SK-N-SH treated with all-trans-retinoic acid at 6 μM for 48 hours (cell line): ENCODE data around the gene NTN1.

Experiments
- ATAC-seq: fragments of 200-7000 bp; cut with Tn5 transposase; 3 replicates; pipeline ENCODE4 v1.9.1; 2020; ENCODE audit warnings: mild to moderate bottlenecking, moderate library complexity
- ARNTL ChIP-seq: fragments of 450-650 bp; formaldehyde crosslinking; IDR thresholded peaks from 2 replicates; pipeline ENCODE4 v1.5.0; 2020; ENCODE audit warnings: low read depth, mild to moderate bottlenecking, moderate library complexity, borderline replicate concordance
- BACH2 ChIP-seq: fragments of 250-450 bp; sonication (Bioruptor Pico); IDR thresholded peaks from 2 replicates; pipeline ENCODE4 v1.9.0; 2021; ENCODE audit warnings: mild to moderate bottlenecking, borderline replicate concordance
- ESRRG ChIP-seq: fragments of 250-450 bp; sonication (Bioruptor Pico); IDR thresholded peaks from 2 replicates; pipeline ENCODE4 v1.6.1; 2021; ENCODE audit warnings: mild to moderate bottlenecking
- GLIS3 ChIP-seq: fragments of 250-450 bp; sonication (Bioruptor Pico); IDR thresholded peaks from 2 replicates; pipeline ENCODE4 v1.5.0; 2020; ENCODE audit warnings: mild to moderate bottlenecking, moderate library complexity
- OSR1 ChIP-seq: fragments of 250-450 bp; sonication (Bioruptor Pico); IDR thresholded peaks from 2 replicates; pipeline ENCODE4 v1.8.0; 2022; ENCODE audit warnings: moderate library complexity, mild to moderate bottlenecking, inconsistent platforms
- RARB ChIP-seq: fragments of 250-450 bp; sonication (Bioruptor Pico); IDR thresholded peaks from 2 replicates; pipeline ENCODE4 v1.8.0; 2021; ENCODE audit warnings: mild to moderate bottlenecking, moderate library complexity
- SNAI2 ChIP-seq: fragments of 250-450 bp; sonication (Bioruptor Pico); IDR thresholded peaks from 2 replicates; pipeline ENCODE4 v1.5.0; 2020; ENCODE audit warnings: mild to moderate bottlenecking, moderate library complexity
- TOX ChIP-seq: fragments of 250-450 bp; sonication (Bioruptor Pico); IDR thresholded peaks from 2 replicates; pipeline ENCODE4 v1.8.0; 2021; ENCODE audit warnings: mild to moderate bottlenecking, moderate library complexity, borderline replicate concordance
- ZC3H10 ChIP-seq: fragments of 250-450 bp; sonication (Bioruptor Pico); IDR thresholded peaks from 2 replicates; pipeline ENCODE4 v1.5.1; 2021; ENCODE audit warnings: mild to moderate bottlenecking, moderate library complexity
- ZFP3 ChIP-seq: fragments of 250-450 bp; sonication (Bioruptor Pico); IDR thresholded peaks from 2 replicates; pipeline ENCODE4 v1.5.0; 2020; ENCODE audit warnings: mild to moderate bottlenecking, moderate library complexity
- ZFP30 ChIP-seq: fragments of 450-650 bp; formaldehyde crosslinking; IDR thresholded peaks from 2 replicates; pipeline ENCODE4 v1.5.0; 2022; ENCODE audit warnings: mild to moderate bottlenecking, moderate library complexity
- ZNF565 ChIP-seq: fragments of 450-650 bp; formaldehyde crosslinking; conservative IDR thresholded peaks from 2 replicates; pipeline ENCODE4 v1.5.0; 2020; ENCODE audit warnings: low read depth, mild to moderate bottlenecking, moderate library complexity
- ZNF70 ChIP-seq: fragments of 450-650 bp; formaldehyde crosslinking; IDR thresholded peaks from 2 replicates; pipeline ENCODE4 v1.5.0; 2020; ENCODE audit warnings: mild to moderate bottlenecking, moderate library complexity
- ZNF8 ChIP-seq: fragments of 450-650 bp; formaldehyde crosslinking; IDR thresholded peaks from 2 replicates; pipeline ENCODE4 v1.5.0; 2020; ENCODE audit warnings: mild to moderate bottlenecking, moderate library complexity
- TF ChIP-seq, protein P1 (sequence below): fragments of 250-450 bp; sonication (Bioruptor Pico); IDR thresholded peaks from 2 replicates; pipeline ENCODE4 v1.5.0; 2020; ENCODE audit warnings: mild to moderate bottlenecking, moderate library complexity
- TF ChIP-seq, protein P2 (sequence below): fragments of 250-450 bp; sonication (Bioruptor Pico); IDR thresholded peaks from 2 replicates; pipeline ENCODE4 v1.5.1; 2020; ENCODE audit warnings: low read depth, mild to moderate bottlenecking, moderate library complexity
- TF ChIP-seq, protein P3 (sequence below): fragments of 250-450 bp; sonication (Bioruptor Pico); IDR thresholded peaks from 2 replicates; pipeline ENCODE4 v1.8.0; 2020; ENCODE audit warnings: mild to moderate bottlenecking, moderate library complexity, borderline replicate concordance
- TF ChIP-seq, protein P4 (sequence below): fragments of 250-450 bp; sonication (Bioruptor Pico); IDR thresholded peaks from 2 replicates; pipeline ENCODE4 v1.5.1; 2021; ENCODE audit warnings: mild to moderate bottlenecking, moderate library complexity
- TF ChIP-seq, protein P5 (sequence below): fragments of 250-450 bp; sonication (Bioruptor Pico); IDR thresholded peaks from 2 replicates; pipeline ENCODE4 v1.8.0; 2021; ENCODE audit warnings: low read depth, mild to moderate bottlenecking, moderate library complexity, borderline replicate concordance

The NTN1 gene

DNA sequence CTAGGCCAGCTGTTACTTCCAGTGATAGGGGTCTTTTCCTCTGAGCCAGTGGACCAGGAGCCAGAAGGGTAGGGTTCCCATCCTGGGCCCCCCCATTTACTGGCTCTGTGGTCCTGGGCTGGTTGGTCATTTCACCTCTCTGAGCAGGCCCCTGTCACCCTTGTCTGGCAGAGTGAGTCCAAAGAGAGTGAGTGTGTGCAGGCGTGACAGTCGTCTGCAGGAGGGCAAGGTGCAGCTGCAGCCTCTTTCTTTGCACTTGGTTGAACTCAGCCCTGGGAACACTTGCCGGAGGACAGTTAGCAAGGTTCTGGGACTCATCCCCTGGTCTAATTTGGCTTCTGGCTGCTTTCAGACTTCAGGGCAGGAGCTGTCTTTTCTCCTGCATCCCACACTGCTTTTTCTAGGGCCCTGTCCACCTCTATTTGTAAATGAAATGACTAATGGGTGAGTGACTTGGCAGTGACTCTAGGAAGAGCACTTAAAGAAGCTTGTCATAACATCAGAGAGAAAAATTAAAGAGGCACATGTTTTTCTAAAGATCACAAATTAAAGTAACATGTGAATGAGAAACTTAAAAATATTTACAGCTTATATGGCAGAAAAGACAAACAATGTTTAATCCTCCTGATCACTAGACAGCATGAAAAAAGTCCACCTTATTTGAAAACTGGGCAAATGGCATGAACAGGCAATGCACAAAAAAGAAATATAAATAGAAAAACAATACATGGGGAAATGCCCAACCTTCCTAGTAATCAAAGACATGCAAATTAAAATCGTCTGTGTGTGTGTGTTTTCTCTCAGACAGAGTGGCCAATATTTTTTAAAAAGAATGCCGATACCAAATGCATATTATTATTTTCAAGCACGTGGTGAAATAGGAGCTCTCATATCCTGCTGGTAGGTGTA, 137.5 kb downstream of the NTN1 start:
- no peak for ATAC-seq
- TF ChIP-seq ZNF565 (CRISPR knock-in tag) (no peak), GLIS3 (no peak), OSR1 (CRISPR knock-in tag) (no peak), ZNF70 (CRISPR knock-in tag) (no peak), ZFP30 (no peak), RARB (CRISPR knock-in tag) (no peak), ZNF8 (CRISPR knock-in tag) (no peak), TOX (CRISPR knock-in tag) (no peak), ZFP3 (CRISPR knock-in tag) (no peak), ESRRG (CRISPR knock-in tag) (no peak), BACH2 (CRISPR knock-in tag) (no peak), ARNTL (CRISPR knock-in tag) (no peak), ZC3H10 (no peak), SNAI2 (no peak)
- TF ChIP-seq, protein P1, sequence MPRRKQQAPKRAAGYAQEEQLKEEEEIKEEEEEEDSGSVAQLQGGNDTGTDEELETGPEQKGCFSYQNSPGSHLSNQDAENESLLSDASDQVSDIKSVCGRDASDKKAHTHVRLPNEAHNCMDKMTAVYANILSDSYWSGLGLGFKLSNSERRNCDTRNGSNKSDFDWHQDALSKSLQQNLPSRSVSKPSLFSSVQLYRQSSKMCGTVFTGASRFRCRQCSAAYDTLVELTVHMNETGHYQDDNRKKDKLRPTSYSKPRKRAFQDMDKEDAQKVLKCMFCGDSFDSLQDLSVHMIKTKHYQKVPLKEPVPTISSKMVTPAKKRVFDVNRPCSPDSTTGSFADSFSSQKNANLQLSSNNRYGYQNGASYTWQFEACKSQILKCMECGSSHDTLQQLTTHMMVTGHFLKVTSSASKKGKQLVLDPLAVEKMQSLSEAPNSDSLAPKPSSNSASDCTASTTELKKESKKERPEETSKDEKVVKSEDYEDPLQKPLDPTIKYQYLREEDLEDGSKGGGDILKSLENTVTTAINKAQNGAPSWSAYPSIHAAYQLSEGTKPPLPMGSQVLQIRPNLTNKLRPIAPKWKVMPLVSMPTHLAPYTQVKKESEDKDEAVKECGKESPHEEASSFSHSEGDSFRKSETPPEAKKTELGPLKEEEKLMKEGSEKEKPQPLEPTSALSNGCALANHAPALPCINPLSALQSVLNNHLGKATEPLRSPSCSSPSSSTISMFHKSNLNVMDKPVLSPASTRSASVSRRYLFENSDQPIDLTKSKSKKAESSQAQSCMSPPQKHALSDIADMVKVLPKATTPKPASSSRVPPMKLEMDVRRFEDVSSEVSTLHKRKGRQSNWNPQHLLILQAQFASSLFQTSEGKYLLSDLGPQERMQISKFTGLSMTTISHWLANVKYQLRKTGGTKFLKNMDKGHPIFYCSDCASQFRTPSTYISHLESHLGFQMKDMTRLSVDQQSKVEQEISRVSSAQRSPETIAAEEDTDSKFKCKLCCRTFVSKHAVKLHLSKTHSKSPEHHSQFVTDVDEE (CRISPR knock-in tag) = no peak
- TF ChIP-seq, protein P2, sequence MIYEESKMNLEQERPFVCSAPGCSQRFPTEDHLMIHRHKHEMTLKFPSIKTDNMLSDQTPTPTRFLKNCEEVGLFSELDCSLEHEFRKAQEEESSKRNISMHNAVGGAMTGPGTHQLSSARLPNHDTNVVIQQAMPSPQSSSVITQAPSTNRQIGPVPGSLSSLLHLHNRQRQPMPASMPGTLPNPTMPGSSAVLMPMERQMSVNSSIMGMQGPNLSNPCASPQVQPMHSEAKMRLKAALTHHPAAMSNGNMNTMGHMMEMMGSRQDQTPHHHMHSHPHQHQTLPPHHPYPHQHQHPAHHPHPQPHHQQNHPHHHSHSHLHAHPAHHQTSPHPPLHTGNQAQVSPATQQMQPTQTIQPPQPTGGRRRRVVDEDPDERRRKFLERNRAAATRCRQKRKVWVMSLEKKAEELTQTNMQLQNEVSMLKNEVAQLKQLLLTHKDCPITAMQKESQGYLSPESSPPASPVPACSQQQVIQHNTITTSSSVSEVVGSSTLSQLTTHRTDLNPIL (CRISPR knock-in tag) = no peak
- TF ChIP-seq, protein P3, sequence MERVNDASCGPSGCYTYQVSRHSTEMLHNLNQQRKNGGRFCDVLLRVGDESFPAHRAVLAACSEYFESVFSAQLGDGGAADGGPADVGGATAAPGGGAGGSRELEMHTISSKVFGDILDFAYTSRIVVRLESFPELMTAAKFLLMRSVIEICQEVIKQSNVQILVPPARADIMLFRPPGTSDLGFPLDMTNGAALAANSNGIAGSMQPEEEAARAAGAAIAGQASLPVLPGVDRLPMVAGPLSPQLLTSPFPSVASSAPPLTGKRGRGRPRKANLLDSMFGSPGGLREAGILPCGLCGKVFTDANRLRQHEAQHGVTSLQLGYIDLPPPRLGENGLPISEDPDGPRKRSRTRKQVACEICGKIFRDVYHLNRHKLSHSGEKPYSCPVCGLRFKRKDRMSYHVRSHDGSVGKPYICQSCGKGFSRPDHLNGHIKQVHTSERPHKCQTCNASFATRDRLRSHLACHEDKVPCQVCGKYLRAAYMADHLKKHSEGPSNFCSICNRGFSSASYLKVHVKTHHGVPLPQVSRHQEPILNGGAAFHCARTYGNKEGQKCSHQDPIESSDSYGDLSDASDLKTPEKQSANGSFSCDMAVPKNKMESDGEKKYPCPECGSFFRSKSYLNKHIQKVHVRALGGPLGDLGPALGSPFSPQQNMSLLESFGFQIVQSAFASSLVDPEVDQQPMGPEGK (CRISPR knock-in tag) = no peak
- TF ChIP-seq, protein P4, sequence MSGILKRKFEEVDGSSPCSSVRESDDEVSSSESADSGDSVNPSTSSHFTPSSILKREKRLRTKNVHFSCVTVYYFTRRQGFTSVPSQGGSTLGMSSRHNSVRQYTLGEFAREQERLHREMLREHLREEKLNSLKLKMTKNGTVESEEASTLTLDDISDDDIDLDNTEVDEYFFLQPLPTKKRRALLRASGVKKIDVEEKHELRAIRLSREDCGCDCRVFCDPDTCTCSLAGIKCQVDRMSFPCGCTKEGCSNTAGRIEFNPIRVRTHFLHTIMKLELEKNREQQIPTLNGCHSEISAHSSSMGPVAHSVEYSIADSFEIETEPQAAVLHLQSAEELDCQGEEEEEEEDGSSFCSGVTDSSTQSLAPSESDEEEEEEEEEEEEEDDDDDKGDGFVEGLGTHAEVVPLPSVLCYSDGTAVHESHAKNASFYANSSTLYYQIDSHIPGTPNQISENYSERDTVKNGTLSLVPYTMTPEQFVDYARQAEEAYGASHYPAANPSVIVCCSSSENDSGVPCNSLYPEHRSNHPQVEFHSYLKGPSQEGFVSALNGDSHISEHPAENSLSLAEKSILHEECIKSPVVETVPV (CRISPR knock-in tag) = no peak
- TF ChIP-seq, protein P5, sequence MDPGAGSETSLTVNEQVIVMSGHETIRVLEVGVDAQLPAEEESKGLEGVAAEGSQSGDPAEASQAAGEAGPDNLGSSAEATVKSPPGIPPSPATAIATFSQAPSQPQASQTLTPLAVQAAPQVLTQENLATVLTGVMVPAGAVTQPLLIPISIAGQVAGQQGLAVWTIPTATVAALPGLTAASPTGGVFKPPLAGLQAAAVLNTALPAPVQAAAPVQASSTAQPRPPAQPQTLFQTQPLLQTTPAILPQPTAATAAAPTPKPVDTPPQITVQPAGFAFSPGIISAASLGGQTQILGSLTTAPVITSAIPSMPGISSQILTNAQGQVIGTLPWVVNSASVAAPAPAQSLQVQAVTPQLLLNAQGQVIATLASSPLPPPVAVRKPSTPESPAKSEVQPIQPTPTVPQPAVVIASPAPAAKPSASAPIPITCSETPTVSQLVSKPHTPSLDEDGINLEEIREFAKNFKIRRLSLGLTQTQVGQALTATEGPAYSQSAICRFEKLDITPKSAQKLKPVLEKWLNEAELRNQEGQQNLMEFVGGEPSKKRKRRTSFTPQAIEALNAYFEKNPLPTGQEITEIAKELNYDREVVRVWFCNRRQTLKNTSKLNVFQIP (CRISPR knock-in tag) = no peak

DNA sequence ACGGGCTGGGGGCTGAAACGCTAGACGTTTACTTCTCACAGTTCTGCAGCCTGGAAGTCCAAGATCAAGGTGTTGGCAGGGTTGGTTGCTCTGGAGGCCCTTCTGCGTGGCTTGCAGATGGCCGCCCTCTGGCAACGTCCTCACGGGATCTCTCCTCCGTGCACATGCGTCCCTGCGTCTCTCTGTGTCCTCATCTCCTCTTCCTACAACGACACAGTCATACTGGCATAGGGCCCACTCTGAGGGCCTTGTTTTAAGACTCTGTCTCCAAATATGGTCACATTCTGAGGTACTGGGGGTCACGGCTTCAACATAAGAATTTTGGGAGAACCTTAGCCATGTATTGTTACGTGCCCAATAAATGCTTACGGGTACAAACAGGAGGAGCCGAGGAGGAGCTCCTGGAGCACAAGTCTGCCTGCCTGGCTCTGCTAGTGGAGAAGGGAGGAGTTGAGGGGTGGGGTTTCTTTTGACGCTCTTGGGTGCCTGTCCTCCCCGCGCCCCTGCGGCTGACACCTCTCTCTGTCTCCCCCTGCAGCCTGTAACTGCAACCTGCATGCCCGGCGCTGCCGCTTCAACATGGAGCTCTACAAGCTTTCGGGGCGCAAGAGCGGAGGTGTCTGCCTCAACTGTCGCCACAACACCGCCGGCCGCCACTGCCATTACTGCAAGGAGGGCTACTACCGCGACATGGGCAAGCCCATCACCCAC, 141.1 kb downstream of the NTN1 start:
- no peak for ATAC-seq
- no peak for TF ChIP-seq ZNF8 (CRISPR knock-in tag)
- TF ChIP-seq, protein P5 (CRISPR knock-in tag) = no peak
